DMS 273 (cell line): Measurements from ENCODE around the gene TEX9.
"Not testable (repeated sequence)": the region's sequence is repeated elsewhere in the genome, so short reads cannot be mapped to it uniquely, and the experiment has no call there.

Source experiments
- DNase-seq: peaks from one replicate; lab custom pipeline; 2025; ENCODE audit not compliant: unreplicated experiment; lab: John Stamatoyannopoulos, UW

TEX9 gene

DNA sequence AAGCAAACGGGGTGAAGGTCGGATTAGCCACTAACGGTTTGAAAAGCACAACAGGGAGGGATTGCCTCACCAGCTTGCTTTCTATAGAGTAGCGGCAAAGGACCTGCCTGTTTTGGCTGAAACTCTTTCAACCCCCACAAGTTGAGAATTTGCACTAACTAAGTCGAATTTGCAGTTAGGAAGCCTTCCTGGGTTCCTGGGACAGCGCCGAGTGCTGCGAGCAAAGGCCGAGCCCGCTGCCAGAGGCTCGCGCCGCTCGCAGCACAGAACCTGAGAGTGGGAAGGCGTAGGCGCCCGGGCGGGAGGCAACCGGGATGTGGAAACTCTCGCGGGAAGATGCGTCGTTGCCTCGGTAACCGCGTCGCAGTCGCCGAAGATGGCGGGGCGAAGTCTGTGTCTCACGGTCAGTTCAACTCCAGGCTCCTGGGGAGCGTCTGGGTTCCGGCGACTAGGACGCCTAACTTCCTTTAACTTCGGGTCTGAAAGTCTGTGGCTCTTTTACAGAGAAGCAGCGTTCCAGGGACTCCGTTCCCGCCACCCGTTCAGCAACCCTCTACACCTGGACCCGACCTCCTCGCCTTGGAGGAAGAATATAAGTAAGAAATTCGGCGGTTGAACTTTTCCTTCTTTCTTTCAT lies at the start of gene TEX9:
TEX9 (plus strand) TSS at position 352 of the 637 bp plus-strand sequence; CDS start at position 377, 25 bp downstream.
- peak; percentile 95 for DNase-seq

- not testable (repeated sequence) for DNase-seq
Measured at GRCh38 chr15:56316561-56316960, 48.7 kb upstream of the TEX9 start.

GRCh38 chr15:56320316-56320715 lies 44.9 kb upstream of the TEX9 start:
- no peak for DNase-seq

DNA sequence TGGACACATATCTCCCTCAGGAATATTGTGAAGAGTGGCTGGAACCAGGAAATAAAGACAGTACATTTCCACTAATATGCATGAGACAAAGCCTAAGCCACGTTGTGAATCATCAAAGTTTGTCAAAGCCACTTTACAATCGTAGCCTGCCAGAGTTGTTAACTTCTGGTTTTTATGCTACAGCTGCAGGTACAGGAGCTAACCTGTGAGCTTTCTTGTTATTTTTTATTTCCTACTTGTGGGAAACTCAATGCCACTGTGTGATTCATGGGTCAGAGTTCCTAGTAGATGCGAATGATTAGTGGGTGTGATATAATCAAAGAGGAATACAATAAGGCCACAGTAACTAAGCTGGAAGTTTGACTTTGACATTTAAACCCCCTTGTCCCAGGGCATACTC lies 44.4 kb upstream of the TEX9 start:
- DNase-seq, result no peak

DNA sequence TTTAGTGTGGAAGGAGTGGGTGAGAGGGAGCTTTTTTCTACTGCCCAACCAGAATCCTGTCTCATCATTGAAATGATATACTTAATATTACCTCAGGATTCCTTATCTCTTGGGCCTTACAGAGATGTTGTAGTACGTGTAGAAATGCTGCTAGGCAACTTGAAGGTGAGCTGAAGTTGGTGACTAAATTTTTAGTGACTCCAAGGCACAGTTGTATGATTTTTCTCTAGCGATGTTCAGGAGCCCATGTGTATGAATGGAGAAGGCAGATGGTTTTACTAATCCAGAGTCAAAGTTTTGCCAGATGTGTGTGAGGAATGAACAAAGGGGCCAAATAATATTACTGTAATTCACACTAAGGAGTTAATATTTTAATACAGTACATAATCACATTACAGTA lies 42.8 kb upstream of the TEX9 start:
- no peak for DNase-seq

DNA sequence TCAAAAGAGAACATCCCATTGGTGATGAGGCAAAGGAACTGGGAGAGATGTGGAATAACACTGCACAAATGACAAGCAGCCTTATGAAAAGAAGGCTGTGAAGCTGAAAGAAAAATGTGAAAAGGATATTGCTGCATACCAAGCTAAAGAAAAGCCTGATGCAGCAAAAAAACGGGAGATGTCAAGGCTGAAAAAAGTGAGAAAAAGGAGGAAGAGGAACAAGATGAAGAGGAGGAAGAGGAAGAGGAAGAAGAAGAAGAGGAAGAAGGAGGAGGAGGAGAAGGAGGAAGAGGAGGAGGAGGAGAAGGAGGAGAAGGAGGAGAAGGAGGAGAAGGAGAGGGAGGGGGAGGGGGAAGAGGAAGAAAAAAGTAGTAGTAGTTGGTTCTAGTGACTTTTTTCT lies 41.8 kb upstream of the TEX9 start:
- DNase-seq, result no peak

DNA sequence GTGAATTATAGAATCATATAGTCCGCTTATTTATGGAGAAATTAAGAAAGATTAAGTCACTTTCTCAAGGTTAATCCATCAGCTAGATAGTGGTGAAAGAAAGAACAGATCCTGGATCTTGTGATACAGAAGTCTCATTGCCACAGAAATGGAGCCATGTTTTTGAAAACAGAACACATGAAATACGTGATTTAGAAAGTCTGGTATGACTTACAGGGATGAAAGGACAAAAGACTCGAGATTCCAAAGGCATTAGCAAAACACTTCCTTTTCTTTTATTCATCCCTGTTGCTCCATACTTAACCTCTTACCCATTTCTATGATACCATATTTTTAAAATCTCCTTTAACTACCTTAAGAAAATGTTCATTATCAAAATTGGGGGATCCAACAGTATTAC lies 40.0 kb upstream of the TEX9 start:
- DNase-seq, result no peak

GRCh38 chr15:56327721-56328502 lies 37.3 kb upstream of the TEX9 start:
- no peak for DNase-seq

GRCh38 chr15:56337084-56337725 lies 28.0 kb upstream of the TEX9 start:
- peak; percentile 3 for DNase-seq

DNA sequence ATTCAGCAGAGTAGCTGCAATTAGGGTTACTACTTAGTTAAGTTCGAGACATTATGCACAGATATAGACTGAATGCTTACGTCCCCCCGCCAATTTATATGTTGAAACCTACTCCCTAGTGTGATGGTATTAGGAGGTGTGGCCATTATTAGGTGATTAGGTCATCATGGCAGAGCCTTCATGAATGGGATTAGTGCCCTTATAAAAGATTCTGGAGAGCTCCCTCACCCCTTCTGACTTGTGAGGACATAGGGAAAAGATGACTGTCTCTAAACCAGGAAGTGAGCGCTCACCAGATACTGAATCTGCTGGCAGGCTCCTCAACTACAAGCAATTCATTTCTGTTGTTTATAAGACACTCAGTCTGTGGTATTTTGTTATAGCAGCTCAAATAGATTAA lies 25.6 kb upstream of the TEX9 start:
- no peak for DNase-seq

GRCh38 chr15:56341201-56341600 lies 24.0 kb upstream of the TEX9 start:
- no peak for DNase-seq

- DNase-seq, result no peak
Measured at GRCh38 chr15:56342653-56343052, 22.6 kb upstream of the TEX9 start.

- no peak for DNase-seq
Measured at GRCh38 chr15:56343879-56344278, 21.3 kb upstream of the TEX9 start.

DNA sequence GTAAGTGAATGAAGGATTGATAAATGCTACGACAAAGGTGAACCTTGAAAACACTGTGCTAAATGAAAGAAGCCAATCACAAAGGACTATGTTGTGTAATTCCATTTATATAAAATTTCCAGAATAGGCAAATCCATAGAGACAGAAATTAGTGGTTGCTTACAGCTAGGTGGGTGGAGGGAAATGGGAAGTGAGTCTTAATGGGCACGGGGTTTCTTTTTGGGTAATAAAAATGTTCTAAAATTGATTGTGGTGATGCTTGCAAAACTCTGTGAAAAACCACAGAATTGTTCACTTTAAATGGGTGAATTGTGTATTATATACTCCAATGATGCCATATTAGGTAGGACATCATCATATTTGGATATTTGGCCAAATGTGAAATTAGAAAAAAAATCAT lies 20.9 kb upstream of the TEX9 start:
- DNase-seq, result no peak

DNA sequence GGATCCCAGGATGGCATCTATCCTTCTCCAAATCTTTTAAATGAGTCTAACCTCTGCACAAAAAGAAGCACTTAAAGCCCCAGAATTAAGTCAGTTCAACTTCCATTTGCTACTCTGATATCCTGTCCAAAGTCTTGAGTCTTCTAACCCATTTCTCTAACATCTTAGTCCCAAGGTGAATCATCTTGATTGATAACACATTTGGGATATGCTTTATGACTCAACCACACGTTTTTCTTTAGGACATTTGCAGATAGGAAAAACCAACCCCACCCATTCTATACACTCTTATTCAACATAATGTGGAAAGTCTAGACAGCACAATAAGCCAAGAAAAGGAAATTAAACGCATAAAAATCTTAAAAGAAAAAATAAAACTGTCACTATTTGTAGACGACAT lies 18.8 kb upstream of the TEX9 start:
- no peak for DNase-seq

GRCh38 chr15:56349554-56349953 lies 15.7 kb upstream of the TEX9 start:
- no peak for DNase-seq

DNA sequence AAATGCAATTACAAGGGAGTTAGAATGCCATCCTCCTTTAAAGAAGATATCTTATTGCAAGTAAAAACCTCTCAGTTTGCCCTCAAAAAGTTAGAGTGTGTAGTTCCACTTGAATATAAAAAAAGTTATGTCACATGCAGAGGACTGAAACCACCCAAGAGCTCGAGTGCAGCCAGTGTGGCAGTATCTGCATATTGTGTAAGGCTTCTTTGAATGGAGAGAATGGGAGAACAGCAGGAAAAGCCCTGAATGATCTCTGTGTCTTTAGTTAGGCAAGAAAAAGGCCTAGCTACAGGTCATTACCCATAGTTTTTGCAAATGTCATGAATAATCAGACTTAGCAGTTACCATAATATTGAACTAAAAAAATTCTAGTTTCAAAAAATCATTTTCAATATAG lies 13.9 kb upstream of the TEX9 start:
- DNase-seq, result no peak

DNA sequence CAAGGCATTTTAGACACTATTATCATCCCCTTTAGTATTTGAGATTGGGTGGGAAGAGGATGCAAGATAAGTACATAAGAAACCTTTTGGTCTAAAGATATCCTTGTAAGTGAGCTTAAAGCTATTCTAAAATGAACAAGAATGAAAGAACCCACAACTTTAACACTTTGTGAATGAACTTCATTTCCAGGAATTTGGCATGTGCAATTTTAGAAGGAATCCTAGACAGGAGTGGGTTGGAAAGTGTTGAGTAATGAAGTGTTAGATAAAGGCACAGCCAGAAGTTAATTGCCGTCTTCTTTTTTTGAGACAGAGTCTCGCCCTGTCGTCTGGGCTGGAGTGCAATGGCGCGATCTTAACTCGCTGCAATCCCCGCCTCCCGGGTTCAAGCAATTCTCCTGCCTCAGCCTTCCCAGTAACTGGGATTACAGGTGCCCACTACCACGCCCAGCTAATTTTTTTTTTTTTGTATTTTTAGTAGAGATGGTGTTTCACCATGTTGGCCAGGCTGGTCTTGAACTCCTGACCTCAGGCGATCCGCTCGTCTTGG lies 13.2 kb upstream of the TEX9 start:
- no peak for DNase-seq

GRCh38 chr15:56353119-56353518 lies 12.1 kb upstream of the TEX9 start:
- no peak for DNase-seq

DNA sequence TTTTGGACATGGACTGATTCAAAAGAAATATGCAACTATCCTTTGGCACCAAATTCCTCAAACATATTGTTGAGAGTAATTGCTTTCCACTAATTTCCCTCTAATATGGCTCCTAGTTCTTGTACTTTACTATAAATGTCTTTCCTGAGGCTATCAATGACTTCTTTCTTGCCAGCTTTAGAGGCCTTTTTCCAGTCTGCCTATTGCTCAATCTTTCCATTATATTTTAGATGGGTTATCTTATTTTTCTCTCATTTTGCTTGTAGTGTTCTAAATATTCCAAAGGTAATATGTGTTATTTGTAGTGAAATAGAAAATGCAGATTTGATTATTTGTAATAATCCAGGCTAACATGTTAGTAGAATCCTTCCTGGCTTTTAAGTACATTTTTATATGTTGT lies 11.5 kb upstream of the TEX9 start:
- DNase-seq, result no peak

DNA sequence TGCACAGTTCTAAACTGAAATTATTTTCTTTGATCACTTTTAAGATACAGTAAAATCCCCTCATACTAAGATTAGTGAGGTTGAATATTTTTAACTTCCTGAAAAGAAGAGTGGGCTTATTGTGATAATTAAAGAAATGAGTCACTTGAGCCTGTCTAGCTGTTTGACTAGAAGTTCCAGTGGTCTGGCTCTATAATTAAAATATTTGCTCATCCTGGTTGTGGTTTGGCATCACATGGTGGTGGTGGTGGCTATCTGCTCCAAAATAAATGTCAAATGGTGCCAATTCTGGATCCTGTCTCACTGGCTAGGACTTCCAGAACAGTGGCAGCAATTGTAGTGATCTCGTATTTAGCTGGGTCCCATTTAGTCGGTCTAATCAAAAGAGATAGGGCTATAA lies 8.6 kb upstream of the TEX9 start:
- no peak for DNase-seq

- no peak for DNase-seq
Measured at GRCh38 chr15:56358604-56359003, 6.6 kb upstream of the TEX9 start.
